Naive thymus-derived CD8-positive, alpha-beta T cell (primary cell): ENCODE results near the gene SPATA17. TPM values are rescaled to one million over a fixed set of nuclear protein-coding genes. Genes with fewer than 3 reads are reported as not detected.

Source experiments
- ATAC-seq, 2 donors: fragments of 150-1000 bp; cut with Tn5 transposase in 1 of 2; sonication (Bioruptor Pico), chemical (Tn5 transposase) in 1 of 2; 1 replicate in 1 of 2; 2 replicates in 1 of 2; pipeline ENCODE4 v1.10.0; 2021; ENCODE audit warnings: mild to moderate bottlenecking in 2 of 2, moderate library complexity in 2 of 2
- POLR2A ChIA-PET: fragments of 350-600 bp; sonication (Branson Sonifier 250); formaldehyde crosslinking; loops from one replicate; lab custom pipeline; 2021; ENCODE audit warnings: antibody characterized with exemption; lab: Charles Lee
- DNase-seq, 10 donors: peaks; one replicate each; pipeline versions ENCODE4 v3.0.0 to v3.0.0-alpha.2; 2020 to 2022
- H3K27ac Mint-ChIP-seq, 10 donors: one replicate each; pipeline ENCODE4 v1.8.0; 2020 to 2022; ENCODE audit warnings: mild to moderate bottlenecking in 10 of 10, mixed read lengths in 10 of 10, moderate library complexity in 4 of 10, inconsistent platforms in 1 of 10
- H3K27me3 Mint-ChIP-seq, 5 donors: one replicate each; pipeline ENCODE4 v1.8.0; 2021 to 2022; ENCODE audit warnings: mixed read lengths in 5 of 5
- H3K36me3 Mint-ChIP-seq, 3 donors: one replicate each; pipeline ENCODE4 v1.8.0; 2020 to 2022; ENCODE audit warnings: mixed read lengths in 3 of 3, mild to moderate bottlenecking in 2 of 3, inconsistent platforms in 1 of 3
- H3K4me1 Mint-ChIP-seq, 4 donors: one replicate each; pipeline ENCODE4 v1.8.0; 2021 to 2022; ENCODE audit warnings: mixed read lengths in 4 of 4
- H3K4me3 Mint-ChIP-seq, 10 donors: one replicate each; pipeline ENCODE4 v1.8.0; 2020 to 2022; ENCODE audit warnings: mild to moderate bottlenecking in 10 of 10, mixed read lengths in 10 of 10, moderate library complexity in 6 of 10, inconsistent platforms in 1 of 10
- H3K9me3 Mint-ChIP-seq, 9 donors: one replicate each; pipeline ENCODE4 v1.8.0; 2020 to 2022; ENCODE audit warnings: mixed read lengths in 9 of 9, mild to moderate bottlenecking in 3 of 9, inconsistent platforms in 1 of 9, moderate library complexity in 1 of 9
- polyA plus RNA-seq, 3 donors: library from polyadenylated mRNA; unstranded; fragments of 300-500 nt; fragmentation: Illumina TruSeq; gene quantifications; one replicate each; pipeline ENCODE4 v1.2.3, GENCODE V29; 2021
- total RNA-seq, 8 experiments: library from RNA in 2 of 8; stranded (reverse) in 2 of 8; gene quantifications; one replicate each; pipeline ENCODE4 v1.2.3 and lab custom pipeline; 2021 to 2026

Gene SPATA17
- total and polyA plus RNA-seq, 5 experiments from 2014 or later = not detected

GRCh38 chr1:217876896-217877295 lies 245.8 kb downstream of the SPATA17 start:
- no peaks in the 10 kb centered on the region for H3K36me3 Mint-ChIP-seq
- H3K27me3 Mint-ChIP-seq = no peaks in the 10 kb centered on the region
- no peaks in the 10 kb centered on the region for H3K4me1 Mint-ChIP-seq
- H3K27ac Mint-ChIP-seq = no peak overlapping the region
- DNase-seq = no peak
- peaks cover 0 to 7% (median 0%) of the 10 kb centered on the region in 9 donors for H3K9me3 Mint-ChIP-seq
- POLR2A ChIA-PET = no interaction called here
- H3K4me3 Mint-ChIP-seq = no peak overlapping the region
- no peak for ATAC-seq

- Mint-ChIP-seq H3K9me3 (peaks cover 0 to 19% (median 2%) of the 10 kb centered on the region in 9 donors), H3K27ac (no peak overlapping the region), H3K36me3 (no peaks in the 10 kb centered on the region), H3K27me3 (no peaks in the 10 kb centered on the region), H3K4me1 (no peaks in the 10 kb centered on the region), H3K4me3 (no peak overlapping the region)
- POLR2A ChIA-PET = no interaction called here
- DNase-seq (no peak), ATAC-seq (no peak)
Measured at GRCh38 chr1:217881131-217881543, 250.0 kb downstream of the SPATA17 start.

DNA sequence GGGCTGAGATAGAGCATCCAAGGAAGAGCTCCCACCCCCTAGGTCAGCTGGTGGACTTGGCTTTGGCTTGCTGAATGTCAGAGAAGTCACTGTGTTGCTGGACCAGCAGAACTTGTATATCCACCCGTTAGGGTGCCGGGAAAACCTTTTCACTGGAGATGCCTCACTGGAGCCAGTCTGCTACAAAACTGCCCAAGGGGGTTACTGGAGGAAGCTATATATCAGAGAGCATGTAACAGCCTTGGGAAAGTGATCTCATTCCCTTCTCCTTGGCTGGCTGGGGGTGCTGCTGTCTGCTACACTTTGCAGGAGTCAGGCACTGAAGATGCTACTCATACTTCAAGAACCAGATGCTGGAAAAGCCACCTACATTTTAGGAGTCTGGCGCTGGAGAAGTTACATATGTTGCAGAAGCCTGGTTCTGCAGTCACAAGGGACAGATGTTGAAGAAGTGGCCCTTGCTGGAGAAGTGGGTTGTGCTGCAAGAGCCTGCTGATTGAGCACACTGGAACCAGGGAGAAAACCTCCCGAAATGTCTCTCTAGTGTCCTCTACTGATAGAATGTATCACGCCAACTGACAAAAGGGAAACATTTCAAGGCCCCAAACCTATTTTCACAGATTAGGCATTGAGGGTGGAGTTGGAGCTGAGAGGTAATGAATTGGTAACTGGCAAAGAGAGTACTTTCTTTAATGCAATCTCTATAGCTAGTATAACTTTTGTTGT lies 250.6 kb downstream of the SPATA17 start:
- no peak for ATAC-seq
- H3K4me3 Mint-ChIP-seq = no peak overlapping the region
- no peaks in the 10 kb centered on the region for H3K4me1 Mint-ChIP-seq
- peaks cover 0 to 19% (median 0%) of the 10 kb centered on the region in 9 donors for H3K9me3 Mint-ChIP-seq
- no peak for DNase-seq
- H3K27me3 Mint-ChIP-seq = no peaks in the 10 kb centered on the region
- H3K36me3 Mint-ChIP-seq = no peaks in the 10 kb centered on the region
- POLR2A ChIA-PET = no interaction called here
- H3K27ac Mint-ChIP-seq = no peak overlapping the region

GRCh38 chr1:217885181-217885580 lies 254.0 kb downstream of the SPATA17 start:
- POLR2A ChIA-PET = no interaction called here

GRCh38 chr1:217888328-217888727 lies 257.2 kb downstream of the SPATA17 start:
- POLR2A ChIA-PET = no interaction called here
- no peaks in the 10 kb centered on the region for H3K4me1 Mint-ChIP-seq
- H3K36me3 Mint-ChIP-seq = no peaks in the 10 kb centered on the region
- ATAC-seq (no peak), DNase-seq (no peak)
- peaks cover 0 to 4% (median 0%) of the 10 kb centered on the region in 5 donors for H3K27me3 Mint-ChIP-seq
- no peak overlapping the region for H3K4me3 Mint-ChIP-seq
- H3K27ac Mint-ChIP-seq = no peak overlapping the region
- H3K9me3 Mint-ChIP-seq = peaks cover 0 to 15% (median 4%) of the 10 kb centered on the region in 9 donors

More at GRCh38 chr1:217885181-217885580, 254.0 kb downstream of the SPATA17 start:
- DNase-seq (no peak), ATAC-seq (no peak)
- Mint-ChIP-seq H3K27ac (no peak overlapping the region), H3K36me3 (no peaks in the 10 kb centered on the region), H3K27me3 (peaks cover 0 to 4% (median 0%) of the 10 kb centered on the region in 5 donors), H3K9me3 (peaks cover 0 to 21% (median 0%) of the 10 kb centered on the region in 9 donors), H3K4me3 (no peak overlapping the region), H3K4me1 (no peaks in the 10 kb centered on the region)

GRCh38 chr1:217889401-217889800 lies 258.3 kb downstream of the SPATA17 start:
- Mint-ChIP-seq H3K4me3 (no peak overlapping the region), H3K27me3 (peaks cover 0 to 4% (median 0%) of the 10 kb centered on the region in 5 donors), H3K27ac (no peak overlapping the region), H3K9me3 (peaks cover 0 to 13% (median 4%) of the 10 kb centered on the region in 9 donors), H3K4me1 (no peaks in the 10 kb centered on the region), H3K36me3 (no peaks in the 10 kb centered on the region)
- POLR2A ChIA-PET = no interaction called here
- DNase-seq (no peak), ATAC-seq (no peak)

DNA sequence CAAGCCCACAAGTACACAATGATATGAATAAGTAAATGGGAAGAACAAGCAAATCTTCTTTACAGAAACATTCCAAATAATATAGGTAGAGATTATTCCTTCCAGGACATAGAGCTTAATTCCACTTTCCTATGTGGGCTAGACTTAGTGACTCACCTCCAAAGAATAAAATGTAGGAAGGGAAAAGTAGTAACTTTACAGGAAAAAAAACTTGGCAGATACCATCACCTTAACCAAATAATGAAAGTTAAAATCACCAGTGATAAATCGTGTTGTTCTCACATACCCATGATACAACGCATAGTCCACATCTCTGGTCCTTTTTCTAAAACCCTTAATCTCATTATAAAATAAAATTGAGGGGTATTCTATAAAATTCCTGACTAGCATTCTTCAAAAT lies 260.8 kb downstream of the SPATA17 start:
- H3K27ac Mint-ChIP-seq = no peak overlapping the region
- no peak overlapping the region for H3K4me3 Mint-ChIP-seq
- H3K4me1 Mint-ChIP-seq = no peaks in the 10 kb centered on the region
- no peak for DNase-seq
- H3K27me3 Mint-ChIP-seq = peaks cover 0 to 4% (median 0%) of the 10 kb centered on the region in 5 donors
- no peaks in the 10 kb centered on the region for H3K36me3 Mint-ChIP-seq
- POLR2A ChIA-PET = no interaction called here
- ATAC-seq = no peak
- H3K9me3 Mint-ChIP-seq = peaks cover 0 to 13% (median 4%) of the 10 kb centered on the region in 9 donors

DNA sequence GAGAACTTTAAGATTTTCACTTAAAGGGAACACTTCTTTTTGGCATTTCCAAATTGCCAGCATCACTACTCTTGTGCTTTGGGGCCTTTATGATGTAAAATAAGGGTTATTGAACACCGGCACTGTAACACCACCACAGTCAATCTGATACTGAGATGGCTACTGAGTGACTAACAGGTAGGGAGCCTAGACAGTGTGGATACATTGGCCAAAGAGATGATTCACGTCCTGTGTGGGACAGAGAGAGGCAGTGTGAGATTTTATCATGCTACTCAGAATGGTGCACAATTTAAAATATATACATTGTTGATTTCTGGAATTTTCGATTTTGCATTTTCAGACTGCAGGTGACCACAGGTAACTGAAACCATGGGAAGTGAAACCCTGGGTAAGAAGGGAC lies 261.6 kb downstream of the SPATA17 start:
- Mint-ChIP-seq H3K4me3 (no peak overlapping the region), H3K27ac (no peak overlapping the region), H3K27me3 (peaks cover 0 to 4% (median 0%) of the 10 kb centered on the region in 5 donors), H3K9me3 (peaks cover 0 to 13% (median 3%) of the 10 kb centered on the region in 9 donors), H3K36me3 (no peaks in the 10 kb centered on the region), H3K4me1 (no peaks in the 10 kb centered on the region)
- DNase-seq (no peak), ATAC-seq (no peak)
- POLR2A ChIA-PET = no interaction called here

- Mint-ChIP-seq H3K27me3 (peaks cover 0 to 2% (median 0%) of the 10 kb centered on the region in 5 donors), H3K4me3 (no peak overlapping the region), H3K36me3 (no peaks in the 10 kb centered on the region), H3K9me3 (peaks cover 0 to 6% (median 3%) of the 10 kb centered on the region in 9 donors), H3K27ac (no peak overlapping the region), H3K4me1 (no peaks in the 10 kb centered on the region)
- ATAC-seq = no peak
- DNase-seq = no peak
- POLR2A ChIA-PET = no interaction called here
Measured at GRCh38 chr1:217895841-217896240, 264.7 kb downstream of the SPATA17 start.

- Mint-ChIP-seq H3K36me3 (no peaks in the 10 kb centered on the region), H3K27ac (no peak overlapping the region), H3K9me3 (peaks cover 0 to 5% (median 0%) of the 10 kb centered on the region in 9 donors), H3K4me3 (no peak overlapping the region), H3K4me1 (no peaks in the 10 kb centered on the region), H3K27me3 (peaks cover 0 to 3% (median 0%) of the 10 kb centered on the region in 5 donors)
- POLR2A ChIA-PET = no interaction called here
- ATAC-seq (no peak), DNase-seq (no peak)
Measured at GRCh38 chr1:217896490-217896889, 265.3 kb downstream of the SPATA17 start.

- H3K9me3 Mint-ChIP-seq = peaks cover 0 to 5% (median 0%) of the 10 kb centered on the region in 9 donors
- no peaks in the 10 kb centered on the region for H3K4me1 Mint-ChIP-seq
- no peak overlapping the region for H3K27ac Mint-ChIP-seq
- H3K27me3 Mint-ChIP-seq = peaks cover 0 to 3% (median 0%) of the 10 kb centered on the region in 5 donors
- POLR2A ChIA-PET = no interaction called here
- DNase-seq (no peak), ATAC-seq (no peak)
- no peak overlapping the region for H3K4me3 Mint-ChIP-seq
- no peaks in the 10 kb centered on the region for H3K36me3 Mint-ChIP-seq
Measured at GRCh38 chr1:217897100-217897499, 266.0 kb downstream of the SPATA17 start.

DNA sequence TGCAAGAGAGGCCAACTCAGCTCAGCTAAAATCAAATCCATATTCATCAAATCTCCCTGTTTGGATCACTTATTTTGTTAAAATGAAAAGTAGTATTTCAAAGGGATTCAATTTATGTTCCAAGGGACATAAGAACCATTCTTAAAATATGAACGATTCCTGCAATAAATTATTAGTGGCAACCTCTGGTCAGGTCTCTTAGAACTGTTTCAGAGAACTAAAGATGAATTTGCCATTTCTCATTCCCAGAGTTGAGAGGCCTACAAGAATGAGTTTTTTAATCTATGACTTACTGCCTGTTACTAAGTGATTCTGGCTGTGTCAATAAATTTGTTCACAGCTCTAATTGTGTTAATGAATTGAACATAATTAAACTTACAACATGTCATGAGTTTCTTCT lies 268.5 kb downstream of the SPATA17 start:
- Mint-ChIP-seq H3K4me3 (no peak overlapping the region), H3K27ac (no peak overlapping the region), H3K36me3 (no peaks in the 10 kb centered on the region), H3K27me3 (peaks cover 0 to 3% (median 0%) of the 10 kb centered on the region in 5 donors), H3K4me1 (no peaks in the 10 kb centered on the region), H3K9me3 (peaks cover 0 to 7% (median 0%) of the 10 kb centered on the region in 9 donors)
- POLR2A ChIA-PET = no interaction called here
- no peak for ATAC-seq
- no peak for DNase-seq

DNA sequence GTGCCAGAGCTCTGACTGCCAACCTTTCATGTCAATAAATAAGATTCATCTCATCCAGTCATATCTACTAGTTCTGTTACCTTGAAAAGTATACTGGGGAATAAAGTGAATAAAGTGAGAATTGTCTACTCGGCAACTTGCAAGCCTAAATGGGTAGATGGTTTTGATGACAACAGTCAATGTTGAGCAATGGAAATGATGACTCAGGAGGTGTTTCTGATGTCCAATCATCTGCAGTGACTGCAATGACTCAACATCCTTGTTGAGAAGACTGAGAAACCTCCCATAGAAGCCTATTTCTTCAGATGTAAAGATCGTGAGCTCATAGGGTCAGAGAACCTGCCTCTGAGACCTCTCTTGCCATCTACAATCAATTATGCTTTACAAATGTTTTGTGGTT lies 276.4 kb downstream of the SPATA17 start:
- no peak overlapping the region for H3K27ac Mint-ChIP-seq
- DNase-seq (no peak), ATAC-seq (no peak)
- H3K36me3 Mint-ChIP-seq = peaks cover 0 to 4% (median 0%) of the 10 kb centered on the region in 3 donors
- POLR2A ChIA-PET = no interaction called here
- H3K4me1 Mint-ChIP-seq = no peaks in the 10 kb centered on the region
- H3K9me3 Mint-ChIP-seq = peaks cover 2 to 28% (median 6%) of the 10 kb centered on the region in 9 donors
- peaks cover 0 to 4% (median 0%) of the 10 kb centered on the region in 5 donors for H3K27me3 Mint-ChIP-seq
- no peak overlapping the region for H3K4me3 Mint-ChIP-seq
